ENCODE data around the gene ANK3. TPM values are rescaled to one million over a fixed set of nuclear protein-coding genes. Genes with fewer than 3 reads are reported as not detected.

ANK3 gene
- total RNA-seq, 6 experiments from 2014 or later: 7.8 to 25.7 (median 16.6) TPM

DNA sequence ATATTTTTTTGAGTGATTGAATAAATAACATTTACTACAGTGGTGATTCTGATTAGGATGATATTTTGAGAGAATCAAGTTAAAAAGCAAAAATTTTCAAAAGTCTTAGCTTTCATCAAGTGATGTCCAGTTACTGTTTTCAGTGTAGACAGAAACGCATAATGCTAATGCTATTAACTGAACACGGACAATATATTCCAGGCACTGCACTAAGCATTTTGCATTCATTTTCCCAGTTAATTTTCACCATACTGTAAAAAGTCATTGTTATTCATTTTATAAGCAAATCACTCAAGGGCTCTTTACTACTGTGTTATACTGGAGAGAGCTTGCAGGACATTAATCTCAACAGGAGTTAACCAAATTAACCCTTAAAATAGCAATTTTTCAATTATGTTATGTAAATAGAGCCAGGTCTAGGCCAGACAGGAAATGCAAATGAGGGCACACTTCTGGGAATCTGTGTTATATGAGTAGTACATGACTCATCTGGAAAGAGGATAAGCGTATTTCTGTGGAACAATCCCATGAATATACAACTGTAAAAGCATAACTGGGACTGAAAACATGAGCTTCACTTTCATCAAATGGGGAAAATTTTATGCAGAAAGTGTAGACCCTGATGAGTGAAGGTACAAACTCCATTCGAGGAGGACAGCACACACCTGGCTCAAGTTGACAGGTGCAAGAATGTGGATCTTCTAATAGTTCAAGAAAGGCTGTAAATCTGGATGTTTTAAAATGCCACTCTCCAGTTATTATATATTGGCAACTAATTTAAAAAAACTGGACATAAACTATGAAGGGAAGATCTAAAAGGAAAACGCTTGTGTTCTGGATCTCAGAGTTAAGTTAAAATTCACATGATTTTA, 75.4 kb downstream of the ANK3 start:
- WGBS (ENCODE audit: insufficient coverage, low coverage, low lambda C conversion rate, missing lambda C conversion rate): 55% methylated on average over 5 of the region's 5 CpGs
- no peak overlapping the region for H3K4me3 ChIP-seq
- no peaks in the 10 kb centered on the region for H3K9me3 ChIP-seq
- no peak for TF ChIP-seq POLR2A (IDR thresholded peaks at IDR 0.05)
- TF ChIP-seq, protein P1, sequence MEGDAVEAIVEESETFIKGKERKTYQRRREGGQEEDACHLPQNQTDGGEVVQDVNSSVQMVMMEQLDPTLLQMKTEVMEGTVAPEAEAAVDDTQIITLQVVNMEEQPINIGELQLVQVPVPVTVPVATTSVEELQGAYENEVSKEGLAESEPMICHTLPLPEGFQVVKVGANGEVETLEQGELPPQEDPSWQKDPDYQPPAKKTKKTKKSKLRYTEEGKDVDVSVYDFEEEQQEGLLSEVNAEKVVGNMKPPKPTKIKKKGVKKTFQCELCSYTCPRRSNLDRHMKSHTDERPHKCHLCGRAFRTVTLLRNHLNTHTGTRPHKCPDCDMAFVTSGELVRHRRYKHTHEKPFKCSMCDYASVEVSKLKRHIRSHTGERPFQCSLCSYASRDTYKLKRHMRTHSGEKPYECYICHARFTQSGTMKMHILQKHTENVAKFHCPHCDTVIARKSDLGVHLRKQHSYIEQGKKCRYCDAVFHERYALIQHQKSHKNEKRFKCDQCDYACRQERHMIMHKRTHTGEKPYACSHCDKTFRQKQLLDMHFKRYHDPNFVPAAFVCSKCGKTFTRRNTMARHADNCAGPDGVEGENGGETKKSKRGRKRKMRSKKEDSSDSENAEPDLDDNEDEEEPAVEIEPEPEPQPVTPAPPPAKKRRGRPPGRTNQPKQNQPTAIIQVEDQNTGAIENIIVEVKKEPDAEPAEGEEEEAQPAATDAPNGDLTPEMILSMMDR (IDR thresholded peaks at IDR 0.05): no peak
- H3K4me1 ChIP-seq: peaks cover 0 to 5% (median 0%) of the 10 kb centered on the region in 4 donors
- H3K27ac ChIP-seq: no peak overlapping the region
- intact Hi-C loops (cut with DNase I): no loop called here
- H3K36me3 ChIP-seq: no peaks in the 10 kb centered on the region
- H3K27me3 ChIP-seq: no peaks in the 10 kb centered on the region
- no peak for DNase-seq
- ATAC-seq: peak in 1 of 4 donors; percentile 67

DNA sequence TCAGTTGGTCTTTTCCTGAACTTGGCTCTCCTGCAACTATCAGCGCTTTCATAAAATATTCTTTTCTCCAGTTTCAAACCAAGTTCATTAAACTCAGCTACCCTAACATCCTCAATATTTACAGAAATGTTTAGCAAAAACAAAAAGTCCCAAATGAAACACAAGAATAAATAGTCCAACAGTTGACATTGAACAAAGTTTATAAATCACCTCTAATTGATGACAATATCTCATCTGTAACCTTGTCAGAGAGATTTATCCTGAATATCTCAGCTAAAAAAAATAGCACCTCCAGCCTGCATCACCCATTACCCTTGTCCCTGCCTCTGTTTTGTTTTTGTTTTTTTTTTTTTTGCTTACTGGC, 76.1 kb downstream of the ANK3 start:
- H3K27me3 ChIP-seq: no peaks in the 10 kb centered on the region
- intact Hi-C loops (cut with DNase I): no loop called here
- no peak overlapping the region for H3K4me3 ChIP-seq
- TF ChIP-seq, protein P1 (IDR thresholded peaks at IDR 0.05): no peak
- no peak for TF ChIP-seq POLR2A (IDR thresholded peaks at IDR 0.05)
- H3K4me1 ChIP-seq: peaks cover 0 to 5% (median 0%) of the 10 kb centered on the region in 4 donors
- no peaks in the 10 kb centered on the region for H3K36me3 ChIP-seq
- H3K9me3 ChIP-seq: no peaks in the 10 kb centered on the region
- no peak for ATAC-seq
- no peak for DNase-seq
- H3K27ac ChIP-seq: no peak overlapping the region
- 78% methylated on average over 1 of the region's 1 CpG for WGBS (ENCODE audit: insufficient coverage, low coverage, low lambda C conversion rate, missing lambda C conversion rate)

DNA sequence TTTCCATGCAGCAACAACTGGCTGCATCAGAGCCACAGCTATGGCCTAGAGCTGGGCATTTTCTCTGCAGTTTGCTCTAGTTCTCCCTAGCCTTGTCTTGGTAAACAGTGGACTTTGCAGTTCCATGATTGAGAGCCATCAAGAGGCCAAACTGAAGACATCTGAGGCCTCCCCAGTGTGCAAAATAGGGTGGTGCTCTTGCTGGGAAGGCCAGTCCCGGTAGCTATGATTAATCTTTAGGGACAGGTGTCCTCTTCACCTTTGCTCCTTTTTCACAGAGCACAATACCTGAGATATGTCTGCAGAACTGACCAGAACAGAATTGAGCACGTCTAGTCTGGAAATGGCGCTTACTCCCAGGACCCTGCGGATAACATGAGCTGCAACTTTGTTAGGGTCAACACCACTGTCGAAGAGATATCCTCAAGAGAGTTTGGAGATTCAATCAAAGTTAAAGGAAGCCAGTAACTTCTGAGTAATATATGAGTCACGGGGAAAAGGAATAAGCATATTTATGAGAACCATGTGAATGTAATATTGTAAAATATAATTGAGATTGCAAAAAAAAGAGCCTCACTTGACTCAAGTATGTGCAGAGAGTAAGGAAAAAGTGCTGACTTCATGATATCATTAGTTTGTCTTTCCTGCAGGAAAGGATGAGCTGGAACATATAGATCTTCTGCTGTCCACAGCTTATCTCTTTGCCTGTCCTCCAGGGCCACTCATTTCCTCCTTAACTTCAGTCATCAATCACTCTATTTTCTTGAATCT, 76.7 kb downstream of the ANK3 start:
- peaks cover 0 to 5% (median 0%) of the 10 kb centered on the region in 4 donors for H3K4me1 ChIP-seq
- no peaks in the 10 kb centered on the region for H3K36me3 ChIP-seq
- TF ChIP-seq POLR2A (IDR thresholded peaks at IDR 0.05): no peak
- TF ChIP-seq, protein P1 (IDR thresholded peaks at IDR 0.05): no peak
- H3K27ac ChIP-seq: no peak overlapping the region
- H3K9me3 ChIP-seq: no peaks in the 10 kb centered on the region
- WGBS (ENCODE audit: insufficient coverage, low coverage, low lambda C conversion rate, missing lambda C conversion rate): 49% methylated on average over 4 of the region's 6 CpGs
- intact Hi-C loops (cut with DNase I): no loop called here
- ATAC-seq (no peak), DNase-seq (no peak)
- no peak overlapping the region for H3K4me3 ChIP-seq
- no peaks in the 10 kb centered on the region for H3K27me3 ChIP-seq

DNA sequence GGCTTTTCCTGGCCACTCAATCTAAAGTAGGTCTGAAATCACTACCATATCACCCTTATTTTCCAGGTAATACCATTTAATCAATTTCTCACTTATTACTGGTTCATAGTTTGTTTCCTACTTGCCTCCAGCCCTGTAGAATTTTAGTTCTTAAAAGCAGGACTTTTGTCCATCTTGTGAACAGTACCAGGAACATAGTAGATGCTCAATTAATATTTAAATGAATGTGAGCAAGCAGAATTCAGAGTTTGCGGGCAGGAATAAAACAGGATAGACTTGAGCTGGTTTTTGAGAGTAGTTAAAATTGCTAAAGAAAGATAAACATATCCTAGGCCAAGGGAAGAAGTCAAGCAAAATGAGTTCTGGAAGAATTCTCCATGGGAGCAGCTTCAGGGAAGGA, 77.9 kb downstream of the ANK3 start:
- H3K4me1 ChIP-seq: peaks cover 0 to 5% (median 0%) of the 10 kb centered on the region in 4 donors
- intact Hi-C loops (cut with DNase I): no loop called here
- no peaks in the 10 kb centered on the region for H3K36me3 ChIP-seq
- no peak overlapping the region for H3K4me3 ChIP-seq
- DNase-seq: no peak
- no peaks in the 10 kb centered on the region for H3K27me3 ChIP-seq
- WGBS (ENCODE audit: insufficient coverage, low coverage, low lambda C conversion rate, missing lambda C conversion rate): 63% methylated on average over 1 of the region's 1 CpG
- H3K27ac ChIP-seq: no peak overlapping the region
- ATAC-seq: no peak
- TF ChIP-seq, protein P1 (IDR thresholded peaks at IDR 0.05): no peak
- TF ChIP-seq POLR2A (IDR thresholded peaks at IDR 0.05): no peak
- no peaks in the 10 kb centered on the region for H3K9me3 ChIP-seq
